ENCODE measurements around the gene SH3GLB1. TPM values are rescaled to one million over a fixed set of nuclear protein-coding genes. Genes with fewer than 3 reads are reported as not detected.
A peak's percentile ranks its signal among the peaks of the same experiment; 100 is the strongest.

The SH3GLB1 gene
- total RNA-seq, 4 donors from 2014 or later, result 38.8 to 94.7 (median 51.7) TPM

DNA sequence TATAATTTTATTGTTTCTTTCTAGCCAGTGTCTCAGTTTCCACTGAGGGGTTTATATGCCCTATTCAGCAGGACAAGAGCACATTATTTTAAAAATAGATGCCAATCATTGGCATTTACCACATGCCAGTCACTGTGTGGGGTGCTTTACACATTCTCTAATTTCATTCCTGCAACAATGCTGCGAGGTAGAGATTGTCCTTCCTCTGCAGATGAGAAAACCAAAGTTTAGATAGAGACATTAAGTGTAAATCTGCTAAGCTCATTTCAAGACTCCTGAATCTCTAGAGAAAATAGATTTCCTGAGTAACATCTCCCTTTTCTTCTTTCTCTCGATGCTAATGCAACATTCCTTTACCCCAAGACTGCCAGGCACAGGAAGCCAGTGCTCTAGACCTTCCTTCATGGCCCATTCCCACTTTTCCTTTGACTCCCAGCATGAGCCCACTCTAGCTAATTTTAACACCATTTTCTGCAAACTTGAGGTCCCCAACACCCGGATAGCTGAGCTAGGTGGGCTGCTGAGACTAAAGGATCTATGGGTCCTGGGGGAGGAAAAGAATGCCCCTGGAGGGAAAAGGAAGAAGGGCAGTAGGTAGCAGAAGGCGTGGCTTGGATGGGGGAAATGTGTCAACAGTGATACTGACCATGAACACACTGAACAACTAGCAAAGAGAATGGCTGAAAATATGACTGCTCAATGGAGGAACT, 50.0 kb downstream of the SH3GLB1 start:
- Histone ChIP-seq H3K9me3 (no peaks in the 10 kb centered on the region), H3K27me3 (no peaks in the 10 kb centered on the region), H3K4me1 (peaks cover 0 to 6% of the 10 kb centered on the region in 2 donors), H3K4me3 (no peak overlapping the region), H3K36me3 (no peaks in the 10 kb centered on the region), H3K27ac (no peak overlapping the region)
- TF ChIP-seq POLR2A (IDR thresholded peaks at IDR 0.05), result no peak
- no peak for TF ChIP-seq CTCF (IDR thresholded peaks at IDR 0.05)
- no peak for DNase-seq
- intact Hi-C loops (cut with DNase I; ENCODE audit: low total_unique reads), result no loop called here

GRCh38 chr1:86756062-86756406, 51.7 kb downstream of the SH3GLB1 start:
- Histone ChIP-seq H3K9me3 (no peaks in the 10 kb centered on the region), H3K4me3 (no peak overlapping the region), H3K36me3 (no peaks in the 10 kb centered on the region), H3K27me3 (no peaks in the 10 kb centered on the region), H3K4me1 (peaks cover 0 to 6% of the 10 kb centered on the region in 2 donors), H3K27ac (no peak overlapping the region)
- no peak for DNase-seq
- intact Hi-C loops (cut with DNase I; ENCODE audit: low total_unique reads), result no loop called here
- TF ChIP-seq CTCF (IDR thresholded peaks at IDR 0.05) (no peak), POLR2A (IDR thresholded peaks at IDR 0.05) (no peak)

DNA sequence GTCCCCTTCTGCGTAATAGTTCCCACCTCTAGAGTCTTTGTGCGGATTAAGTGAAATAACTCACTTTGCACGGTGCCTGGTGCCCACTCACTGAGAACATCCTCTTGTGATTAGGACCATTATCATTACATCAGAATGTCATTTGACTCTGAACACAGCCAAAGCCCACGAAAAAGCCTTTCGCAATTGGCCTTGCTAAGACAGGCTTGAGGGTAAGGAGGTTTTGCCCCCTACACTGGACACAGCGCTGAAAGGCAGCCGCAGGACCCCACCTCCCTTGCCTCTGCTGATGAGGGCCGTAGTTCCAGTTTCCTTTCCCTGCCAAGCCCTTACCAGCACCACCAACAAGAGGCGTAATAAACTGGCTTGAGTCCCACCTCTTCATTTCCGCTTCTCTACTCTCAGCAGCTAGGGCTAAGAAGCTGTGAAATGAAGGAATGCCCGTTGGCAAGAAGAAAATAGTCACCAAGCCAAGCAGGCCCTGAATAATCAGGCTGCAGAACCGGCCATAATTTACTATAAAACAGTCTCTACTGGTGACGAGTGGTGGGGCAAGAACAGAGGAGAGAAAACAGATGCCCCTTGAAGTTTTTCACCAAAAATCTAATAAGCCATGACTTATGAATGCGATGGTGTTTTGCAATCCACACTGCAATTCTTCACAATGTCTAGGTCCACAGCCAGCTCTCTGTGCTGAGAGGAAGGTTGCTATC, 53.1 kb downstream of the SH3GLB1 start:
- DNase-seq, result peak; percentile 44 to 71
- no peaks in the 10 kb centered on the region for H3K9me3 ChIP-seq
- intact Hi-C loops (cut with DNase I; ENCODE audit: low total_unique reads), result no loop called here
- H3K27me3 ChIP-seq, result no peaks in the 10 kb centered on the region
- no peak for TF ChIP-seq CTCF (IDR thresholded peaks at IDR 0.05)
- TF ChIP-seq POLR2A (IDR thresholded peaks at IDR 0.05), result no peak
- peaks cover 0 to 6% of the 10 kb centered on the region in 2 donors for H3K4me1 ChIP-seq
- H3K36me3 ChIP-seq, result no peaks in the 10 kb centered on the region
- peak overlapping the region in 1 of 2 donors; percentile 9 for H3K4me3 ChIP-seq
- peak overlapping the region; percentile 57 to 68 for H3K27ac ChIP-seq

DNA sequence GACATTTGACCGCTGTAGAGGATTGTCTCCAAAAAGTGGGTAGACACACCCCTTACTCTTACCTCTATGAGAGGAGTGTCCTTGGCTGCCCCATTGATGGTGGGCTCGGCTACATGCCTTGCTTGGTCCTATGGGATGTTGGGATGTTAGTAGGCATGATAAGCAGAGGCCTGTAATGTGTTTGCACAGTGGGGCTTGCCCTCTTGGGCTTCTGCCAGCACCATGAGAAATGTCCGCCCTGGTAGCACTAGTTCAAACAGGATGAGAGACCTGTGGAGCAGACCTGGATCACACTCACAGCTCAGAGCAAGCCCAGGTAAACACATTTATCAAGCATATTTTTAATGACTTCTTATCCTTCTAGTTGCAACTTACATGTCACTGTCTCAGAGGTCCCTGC, 54.2 kb downstream of the SH3GLB1 start:
- H3K9me3 ChIP-seq, result no peaks in the 10 kb centered on the region
- intact Hi-C loops (cut with DNase I; ENCODE audit: low total_unique reads), result no loop called here
- peak overlapping the region in 1 of 2 donors; percentile 68 for H3K27ac ChIP-seq
- no peak for TF ChIP-seq CTCF (IDR thresholded peaks at IDR 0.05)
- no peak for DNase-seq
- no peaks in the 10 kb centered on the region for H3K36me3 ChIP-seq
- peaks cover 0 to 6% of the 10 kb centered on the region in 2 donors for H3K4me1 ChIP-seq
- H3K4me3 ChIP-seq, result no peak overlapping the region
- no peaks in the 10 kb centered on the region for H3K27me3 ChIP-seq

DNA sequence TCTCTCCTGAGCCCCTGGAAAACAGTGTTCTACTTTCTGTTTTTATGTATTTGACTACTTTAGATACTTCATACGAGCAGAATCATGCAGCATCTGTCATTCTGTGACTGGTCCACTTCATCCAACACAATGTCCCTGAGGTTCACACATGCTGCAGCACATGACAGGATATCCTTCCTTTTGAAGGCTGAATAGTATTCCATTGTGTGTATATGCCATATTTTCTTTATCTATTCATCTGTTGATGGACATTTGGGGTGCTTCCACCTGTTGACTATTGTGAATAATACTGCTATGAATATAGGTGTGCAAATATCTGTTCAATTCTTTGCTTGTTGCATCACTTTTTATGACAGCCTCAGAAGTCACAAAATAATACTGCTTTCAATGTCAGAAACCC, 55.8 kb downstream of the SH3GLB1 start:
- H3K4me1 ChIP-seq, result peaks cover 0 to 6% of the 10 kb centered on the region in 2 donors
- H3K27me3 ChIP-seq, result no peaks in the 10 kb centered on the region
- no peaks in the 10 kb centered on the region for H3K36me3 ChIP-seq
- intact Hi-C loops (cut with DNase I; ENCODE audit: low total_unique reads), result no loop called here
- no peak for TF ChIP-seq CTCF (IDR thresholded peaks at IDR 0.05)
- no peak for TF ChIP-seq POLR2A (IDR thresholded peaks at IDR 0.05)
- H3K9me3 ChIP-seq, result no peaks in the 10 kb centered on the region
- no peak overlapping the region for H3K27ac ChIP-seq
- H3K4me3 ChIP-seq, result no peak overlapping the region
- DNase-seq, result no peak
